Uterus (tissue), 4 donors: ENCODE measurements around the gene SLC25A21. TPM values are rescaled to one million over a fixed set of nuclear protein-coding genes. Genes with fewer than 3 reads are reported as not detected.

ENCODE experiments used
- DNase-seq, 2 donors: peaks; one replicate each; pipeline ENCODE4 v3.0.0-alpha.2; 2019 to 2020
- H3K27ac ChIP-seq, 2 donors: fragments of 200-600 bp; sonication (generic); 1 replicate in 1 of 2; 2 replicates in 1 of 2; pipeline ENCODE4 v1.5.1; 2016 to 2018
- H3K27me3 ChIP-seq, 2 donors: fragments of 200-600 bp; sonication (generic); one replicate each; pipeline ENCODE4 v1.5.1; 2018 to 2019; ENCODE audit warnings: control low read depth in 1 of 2
- H3K36me3 ChIP-seq, 2 donors: fragments of 200-600 bp; sonication (generic); one replicate each; pipeline ENCODE4 v1.5.1; 2019; ENCODE audit warnings: control low read depth in 1 of 2
- H3K4me1 ChIP-seq, 2 donors: fragments of 200-600 bp; sonication (generic); one replicate each; pipeline ENCODE4 v1.5.1; 2018 to 2019; ENCODE audit warnings: control low read depth in 1 of 2
- H3K4me3 ChIP-seq, 2 donors: fragments of 200-600 bp; sonication (generic); 1 replicate in 1 of 2; 2 replicates in 1 of 2; pipeline ENCODE4 v1.5.1; 2018 to 2019; ENCODE audit warnings: mild to moderate bottlenecking in 1 of 2
- H3K9me3 ChIP-seq, 2 donors: fragments of 200-600 bp; sonication (generic); one replicate each; pipeline ENCODE4 v1.5.1; 2019; ENCODE audit warnings: control low read depth in 1 of 2
- POLR2A ChIP-seq, 2 donors: fragments of 450-650 bp; IDR thresholded peaks; one replicate each; pipeline ENCODE4 v1.6.1; 2016; ENCODE audit warnings: antibody characterized with exemption in 2 of 2, mild to moderate bottlenecking in 1 of 2, moderate library complexity in 1 of 2
- intact Hi-C: fragments of 100-400 bp; cut with DNase I; formaldehyde crosslinking; loops from one replicate; pipeline ENCODE4 v1.15.1; 2023; ENCODE audit warnings: low total_unique reads
- total RNA-seq, 4 donors: library from RNA; depleted of rRNA in 3 of 4; stranded (reverse); fragments of >200 nt in 3 of 4; gene quantifications; one replicate each; pipeline versions ENCODE4 v1.1.0 to v1.2.4, GENCODE V29; 2014 to 2023
- TF ChIP-seq, protein P1 (sequence below), 4 experiments: fragments of 200-600 bp in 2 of 4; fragments of 450-650 bp in 2 of 4; sonication (generic) in 2 of 4; IDR thresholded peaks; one replicate each; pipeline ENCODE4 v1.5.1; 2016 to 2019; ENCODE audit warnings: antibody characterized with exemption in 4 of 4, mild to moderate bottlenecking in 2 of 4, moderate library complexity in 1 of 4
- donor health status: DM: yes; HTN: yes; CAD: no.

Gene SLC25A21
- total RNA-seq, 4 donors from 2014 or later = under 0.01 to 3.0 (median 2.0) TPM; not detected in 1

DNA sequence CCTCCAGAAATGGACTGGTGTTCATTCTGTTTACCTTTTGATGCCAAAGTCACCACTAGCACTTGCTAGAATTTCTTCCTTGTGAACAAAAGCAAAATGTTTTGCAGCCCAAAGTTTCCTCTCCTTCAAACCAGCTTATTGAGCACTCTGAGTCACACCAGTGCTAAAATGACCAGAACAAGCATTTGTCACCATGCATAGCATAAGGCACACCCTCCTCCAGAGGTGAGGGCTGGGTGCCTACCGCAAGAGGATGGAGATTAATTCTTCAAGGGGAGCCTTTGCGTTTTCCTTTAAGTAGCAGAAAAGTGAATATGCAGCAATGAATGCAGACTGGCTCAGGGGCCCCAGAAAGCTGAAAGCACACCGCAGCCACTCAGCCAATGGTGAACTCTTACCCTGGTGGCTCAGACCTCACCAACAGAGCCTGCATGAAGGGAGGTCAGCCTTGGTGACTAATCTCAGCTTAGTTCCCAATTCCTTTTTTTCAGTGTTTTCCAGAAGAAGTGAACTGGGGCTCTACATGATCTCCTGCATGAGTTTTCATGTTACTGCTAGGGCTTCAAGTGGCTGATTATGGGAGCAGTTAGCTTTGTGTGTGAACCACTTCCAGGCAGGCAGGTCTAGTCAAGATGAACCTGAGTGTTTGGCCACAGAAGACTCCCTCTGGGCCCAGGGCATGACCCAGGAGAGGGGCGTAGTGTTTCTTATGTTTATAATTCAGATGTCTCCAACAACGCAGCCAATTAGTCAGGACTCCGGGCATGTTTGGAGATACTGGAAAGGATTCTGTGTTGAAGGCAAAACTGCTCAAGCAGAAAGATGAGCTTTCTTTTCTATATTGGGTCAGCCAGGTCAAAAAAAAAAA lies 414.4 kb downstream of the SLC25A21 start:
- intact Hi-C loops = no loop called here
- TF ChIP-seq, protein P1, sequence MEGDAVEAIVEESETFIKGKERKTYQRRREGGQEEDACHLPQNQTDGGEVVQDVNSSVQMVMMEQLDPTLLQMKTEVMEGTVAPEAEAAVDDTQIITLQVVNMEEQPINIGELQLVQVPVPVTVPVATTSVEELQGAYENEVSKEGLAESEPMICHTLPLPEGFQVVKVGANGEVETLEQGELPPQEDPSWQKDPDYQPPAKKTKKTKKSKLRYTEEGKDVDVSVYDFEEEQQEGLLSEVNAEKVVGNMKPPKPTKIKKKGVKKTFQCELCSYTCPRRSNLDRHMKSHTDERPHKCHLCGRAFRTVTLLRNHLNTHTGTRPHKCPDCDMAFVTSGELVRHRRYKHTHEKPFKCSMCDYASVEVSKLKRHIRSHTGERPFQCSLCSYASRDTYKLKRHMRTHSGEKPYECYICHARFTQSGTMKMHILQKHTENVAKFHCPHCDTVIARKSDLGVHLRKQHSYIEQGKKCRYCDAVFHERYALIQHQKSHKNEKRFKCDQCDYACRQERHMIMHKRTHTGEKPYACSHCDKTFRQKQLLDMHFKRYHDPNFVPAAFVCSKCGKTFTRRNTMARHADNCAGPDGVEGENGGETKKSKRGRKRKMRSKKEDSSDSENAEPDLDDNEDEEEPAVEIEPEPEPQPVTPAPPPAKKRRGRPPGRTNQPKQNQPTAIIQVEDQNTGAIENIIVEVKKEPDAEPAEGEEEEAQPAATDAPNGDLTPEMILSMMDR (IDR thresholded peaks at IDR 0.05) = no peak
- TF ChIP-seq POLR2A (IDR thresholded peaks at IDR 0.05) = no peak
- DNase-seq = no peak
- no peaks in the 10 kb centered on the region for H3K27me3 ChIP-seq
- no peaks in the 10 kb centered on the region for H3K4me1 ChIP-seq
- no peaks in the 10 kb centered on the region for H3K9me3 ChIP-seq
- H3K27ac ChIP-seq = no peak overlapping the region
- H3K4me3 ChIP-seq = no peak overlapping the region
- no peaks in the 10 kb centered on the region for H3K36me3 ChIP-seq

- H3K4me1 ChIP-seq = no peaks in the 10 kb centered on the region
- TF ChIP-seq POLR2A (IDR thresholded peaks at IDR 0.05) = no peak
- TF ChIP-seq, protein P1 (IDR thresholded peaks at IDR 0.05) = no peak
These were observed 416.2 kb downstream of the SLC25A21 start for GRCh38 chr14:36756226-36756625.

GRCh38 chr14:36755756-36756155 lies 416.6 kb downstream of the SLC25A21 start:
- H3K27me3 ChIP-seq = no peaks in the 10 kb centered on the region
- DNase-seq = no peak
- no peaks in the 10 kb centered on the region for H3K36me3 ChIP-seq
- intact Hi-C loops = no loop called here
- H3K9me3 ChIP-seq = no peaks in the 10 kb centered on the region
- TF ChIP-seq, protein P1 (IDR thresholded peaks at IDR 0.05) = no peak
- TF ChIP-seq POLR2A (IDR thresholded peaks at IDR 0.05) = no peak
- no peak overlapping the region for H3K4me3 ChIP-seq
- no peak overlapping the region for H3K27ac ChIP-seq
- H3K4me1 ChIP-seq = no peaks in the 10 kb centered on the region

More at GRCh38 chr14:36756226-36756625, 416.2 kb downstream of the SLC25A21 start:
- H3K4me3 ChIP-seq = no peak overlapping the region
- H3K9me3 ChIP-seq = no peaks in the 10 kb centered on the region
- no peak for DNase-seq
- H3K27me3 ChIP-seq = no peaks in the 10 kb centered on the region
- no peak overlapping the region for H3K27ac ChIP-seq
- intact Hi-C loops = no loop called here
- H3K36me3 ChIP-seq = no peaks in the 10 kb centered on the region

GRCh38 chr14:36751920-36752319 lies 420.5 kb downstream of the SLC25A21 start:
- no peaks in the 10 kb centered on the region for H3K9me3 ChIP-seq
- no peak for DNase-seq
- H3K27ac ChIP-seq = no peak overlapping the region
- H3K4me1 ChIP-seq = no peaks in the 10 kb centered on the region
- H3K27me3 ChIP-seq = no peaks in the 10 kb centered on the region
- no peaks in the 10 kb centered on the region for H3K36me3 ChIP-seq
- no peak overlapping the region for H3K4me3 ChIP-seq
- TF ChIP-seq, protein P1 (IDR thresholded peaks at IDR 0.05) = no peak
- no peak for TF ChIP-seq POLR2A (IDR thresholded peaks at IDR 0.05)
- intact Hi-C loops = no loop called here

DNA sequence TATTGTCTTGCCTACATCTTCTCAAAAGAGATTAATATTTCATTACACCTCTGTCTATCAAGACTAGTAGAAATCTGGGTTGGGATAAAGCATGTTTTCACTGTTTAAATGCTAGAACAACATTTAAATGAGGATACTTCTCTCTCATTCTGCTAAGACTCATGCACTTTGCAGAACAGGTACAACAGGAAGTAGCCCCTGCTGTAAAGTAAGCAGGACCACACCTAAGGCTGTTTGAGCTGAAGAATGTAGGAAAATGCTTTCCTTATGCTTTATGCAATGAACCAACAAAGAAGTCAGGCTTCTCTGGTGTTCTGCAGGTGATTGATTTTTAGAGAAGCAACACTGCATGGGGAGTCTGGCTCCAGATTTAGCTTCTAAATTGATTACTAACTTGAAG lies 421.3 kb downstream of the SLC25A21 start:
- intact Hi-C loops = no loop called here

More for the DNA sequence above, 421.3 kb downstream of the SLC25A21 start:
- no peaks in the 10 kb centered on the region for H3K9me3 ChIP-seq
- no peak overlapping the region for H3K27ac ChIP-seq
- TF ChIP-seq, protein P1 (IDR thresholded peaks at IDR 0.05) = no peak
- no peak for TF ChIP-seq POLR2A (IDR thresholded peaks at IDR 0.05)
- no peak for DNase-seq
- no peaks in the 10 kb centered on the region for H3K4me1 ChIP-seq
- H3K36me3 ChIP-seq = no peaks in the 10 kb centered on the region
- no peak overlapping the region for H3K4me3 ChIP-seq
- no peaks in the 10 kb centered on the region for H3K27me3 ChIP-seq
